HFFc6 (cell line): ENCODE data around the gene NEU4. TPM values are rescaled to one million over a fixed set of nuclear protein-coding genes. Genes with fewer than 3 reads are reported as not detected.
"Not testable (repeated sequence)": the region's sequence is repeated elsewhere in the genome, so short reads cannot be mapped to it uniquely, and the experiment has no call there.

Experiments
- DNase-seq: peaks from one replicate; pipeline ENCODE4 v3.0.0-alpha.2; 2018
- H3K27ac Mint-ChIP-seq: 2 replicates; pipeline ENCODE4 v1.8.0; 2020; ENCODE audit warnings: mild to moderate bottlenecking, mixed read lengths
- H3K27me3 Mint-ChIP-seq: 2 replicates; pipeline ENCODE4 v1.8.0; 2021; ENCODE audit warnings: mild to moderate bottlenecking, moderate library complexity, mixed read lengths; ENCODE audit not compliant: insufficient read depth
- H3K36me3 Mint-ChIP-seq: 2 replicates; pipeline ENCODE4 v1.8.0; 2021; ENCODE audit warnings: low read depth, mixed read lengths
- H3K4me1 Mint-ChIP-seq: 2 replicates; pipeline ENCODE4 v1.8.0; 2020; ENCODE audit warnings: low read depth, mixed read lengths
- H3K4me3 Mint-ChIP-seq: 2 replicates; pipeline ENCODE4 v1.8.0; 2020; ENCODE audit warnings: mild to moderate bottlenecking, moderate library complexity, mixed read lengths
- H3K9me3 Mint-ChIP-seq: 2 replicates; pipeline ENCODE4 v1.8.0; 2020; ENCODE audit warnings: mild to moderate bottlenecking, mixed read lengths
- CTCF ChIP-seq: fragments of 200-600 bp; sonication (generic); IDR thresholded peaks from 2 replicates; pipeline ENCODE4 v1.5.0; 2021; ENCODE audit warnings: antibody characterized with exemption, mild to moderate bottlenecking
- total RNA-seq, 6 experiments: library from RNA; stranded (reverse); fragmentation: NEBNext Ultra II Directional; extraction: Animal tissue kit (Norgen Biotek cat#: 25700); gene quantifications; 2 replicates in 1 of 6; 3 replicates in 5 of 6; pipeline ENCODE4 v1.2.3, GENCODE V29; 2021

Gene NEU4
- total RNA-seq, 6 experiments from 2014 or later: 0.08 TPM; not detected in 5

- H3K36me3 Mint-ChIP-seq: no peaks in the 10 kb centered on the region
- H3K9me3 Mint-ChIP-seq: peaks cover 7% of the 10 kb centered on the region; the same call in 1 of the 2 replicates
- TF ChIP-seq CTCF: no peak
- H3K27me3 Mint-ChIP-seq: no peaks in the 10 kb centered on the region; the same call in 1 of the 2 replicates
- DNase-seq: no peak
- H3K27ac Mint-ChIP-seq: no peak overlapping the region
- H3K4me1 Mint-ChIP-seq: peaks cover 10% of the 10 kb centered on the region
- no peak overlapping the region for H3K4me3 Mint-ChIP-seq
Measured at GRCh38 chr2:241777170-241777685, 31.8 kb upstream of the NEU4 start.

GRCh38 chr2:241777686-241778627 lies 31.0 kb upstream of the NEU4 start:
- Mint-ChIP-seq H3K9me3 (peaks cover 7% of the 10 kb centered on the region), H3K4me1 (peaks cover 10% of the 10 kb centered on the region), H3K27ac (no peak overlapping the region), H3K4me3 (no peak overlapping the region), H3K27me3 (no peaks in the 10 kb centered on the region; the same call in 1 of the 2 replicates), H3K36me3 (no peaks in the 10 kb centered on the region)
- no peak for DNase-seq
- TF ChIP-seq CTCF: no peak

- Mint-ChIP-seq H3K4me1 (no peaks in the 10 kb centered on the region), H3K9me3 (peaks cover 11% of the 10 kb centered on the region), H3K27ac (no peak overlapping the region), H3K4me3 (no peak overlapping the region), H3K36me3 (no peaks in the 10 kb centered on the region), H3K27me3 (no peaks in the 10 kb centered on the region; the same call in 1 of the 2 replicates)
- no peak for DNase-seq
- no peak for TF ChIP-seq CTCF
Measured at GRCh38 chr2:241780939-241781569, 27.9 kb upstream of the NEU4 start.

- H3K4me3 Mint-ChIP-seq, DNase-seq, H3K27me3 Mint-ChIP-seq, H3K36me3 Mint-ChIP-seq, H3K4me1 Mint-ChIP-seq, H3K27ac Mint-ChIP-seq: not testable (repeated sequence)
- peaks cover 11% of the 10 kb centered on the region for H3K9me3 Mint-ChIP-seq
Measured at GRCh38 chr2:241782053-241782452, 26.9 kb upstream of the NEU4 start.

- H3K27me3 Mint-ChIP-seq: peaks cover 7% of the 10 kb centered on the region
- no peak overlapping the region for H3K4me3 Mint-ChIP-seq
- H3K9me3 Mint-ChIP-seq: peaks cover 2% of the 10 kb centered on the region
- no peaks in the 10 kb centered on the region; the same call in 1 of the 2 replicates for H3K36me3 Mint-ChIP-seq
- no peak for TF ChIP-seq CTCF
- no peak overlapping the region for H3K27ac Mint-ChIP-seq
- H3K4me1 Mint-ChIP-seq: 0 out of 2 replicates have a peak, but pooled peaks cover 7% of the 10 kb centered on the region
- DNase-seq: no peak
Measured at GRCh38 chr2:241788135-241788534, 20.9 kb upstream of the NEU4 start.
